ENCODE data around the gene LGI1. TPM values are rescaled to one million over a fixed set of nuclear protein-coding genes. Genes with fewer than 3 reads are reported as not detected.

LGI1 gene
- total RNA-seq: 0.13 TPM
- long read RNA-seq: 0 reads

DNA sequence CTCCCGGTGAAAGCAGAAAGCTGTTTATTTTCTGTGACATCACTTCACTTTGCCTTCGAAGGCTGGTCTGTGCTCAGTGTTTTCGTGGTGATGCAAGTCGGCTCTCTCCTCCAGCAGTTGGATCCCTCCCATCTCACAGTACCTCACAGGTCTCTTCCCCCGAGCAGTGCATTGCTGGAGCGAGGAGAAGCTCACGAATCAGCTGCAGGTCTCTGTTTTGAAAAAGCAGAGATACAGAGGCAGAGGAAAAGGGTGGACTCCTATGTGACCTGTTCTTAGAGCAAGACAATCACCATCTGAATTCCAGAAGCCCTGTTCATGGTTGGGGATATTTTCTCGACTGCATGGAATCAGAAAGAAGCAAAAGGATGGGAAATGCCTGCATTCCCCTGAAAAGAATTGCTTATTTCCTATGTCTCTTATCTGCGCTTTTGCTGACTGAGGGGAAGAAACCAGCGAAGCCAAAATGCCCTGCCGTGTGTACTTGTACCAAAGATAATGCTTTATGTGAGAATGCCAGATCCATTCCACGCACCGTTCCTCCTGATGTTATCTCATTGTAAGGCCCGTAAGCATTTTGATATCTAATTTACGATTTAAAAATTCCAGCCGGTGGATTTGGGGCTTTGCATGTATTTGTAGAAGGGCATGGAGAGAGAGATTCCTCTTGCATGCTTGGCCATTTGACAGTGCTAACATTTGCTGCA, at the start of gene LGI1:
LGI1 (plus strand) TSS at position 136 of the 707 bp plus-strand sequence; CDS start at position 345, 209 bp downstream.
- intact Hi-C loops (cut with DNase I): no loop called here
- ATAC-seq (ENCODE audit: poor library complexity): no peak
- no peak for DNase-seq

DNA sequence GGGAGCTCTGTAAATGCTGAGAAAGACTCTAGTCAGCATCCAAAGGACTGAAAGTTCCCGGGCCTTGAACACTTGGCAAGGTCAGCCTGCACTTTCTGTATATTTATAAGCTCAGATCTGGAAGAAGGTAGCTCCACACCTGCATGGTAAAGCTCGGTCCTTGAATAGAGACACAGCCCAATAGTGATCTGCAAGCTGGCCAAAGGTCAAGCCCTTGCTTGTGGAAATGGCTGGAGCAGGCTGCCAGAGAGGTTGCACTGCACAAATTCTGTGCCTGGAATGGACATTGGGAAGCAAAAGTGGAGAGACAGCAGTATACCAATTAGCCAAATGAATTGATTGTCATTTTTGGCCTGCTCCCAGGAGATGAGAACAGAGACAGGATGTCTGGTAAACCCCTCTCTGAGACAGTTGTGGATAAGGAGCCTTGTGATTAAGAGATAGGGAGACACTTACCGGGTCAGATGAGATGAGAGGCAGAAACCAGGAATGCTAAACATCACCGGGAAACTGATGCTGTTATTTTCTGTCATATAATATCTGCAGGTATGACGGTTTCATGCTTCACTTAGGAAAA, 47.3 kb upstream of the LGI1 start:
- ATAC-seq (ENCODE audit: poor library complexity) (no peak), DNase-seq (no peak)
- intact Hi-C loops (cut with DNase I): no loop called here

DNA sequence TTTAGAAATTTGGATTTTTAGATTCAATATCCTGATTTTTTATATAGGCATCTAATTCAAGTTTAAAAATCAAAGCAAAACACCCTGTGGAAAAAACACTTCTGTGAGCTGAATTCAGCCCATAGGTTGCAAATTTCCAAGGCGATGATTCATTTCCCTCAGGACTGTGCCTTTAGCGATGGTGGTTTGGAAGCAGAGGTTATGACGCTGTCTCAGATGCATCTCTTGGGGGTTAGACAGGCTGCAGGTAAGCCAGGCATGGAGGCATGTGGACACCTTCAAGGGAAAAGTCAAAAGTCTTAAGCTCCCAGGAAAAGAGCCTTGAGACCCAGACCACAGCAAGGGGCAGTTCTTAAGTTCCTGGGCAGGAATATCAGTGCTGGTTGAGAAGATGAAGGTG, 45.8 kb upstream of the LGI1 start:
- intact Hi-C loops (cut with DNase I): no loop called here
- ATAC-seq (ENCODE audit: poor library complexity) (no peak), DNase-seq (no peak)

DNA sequence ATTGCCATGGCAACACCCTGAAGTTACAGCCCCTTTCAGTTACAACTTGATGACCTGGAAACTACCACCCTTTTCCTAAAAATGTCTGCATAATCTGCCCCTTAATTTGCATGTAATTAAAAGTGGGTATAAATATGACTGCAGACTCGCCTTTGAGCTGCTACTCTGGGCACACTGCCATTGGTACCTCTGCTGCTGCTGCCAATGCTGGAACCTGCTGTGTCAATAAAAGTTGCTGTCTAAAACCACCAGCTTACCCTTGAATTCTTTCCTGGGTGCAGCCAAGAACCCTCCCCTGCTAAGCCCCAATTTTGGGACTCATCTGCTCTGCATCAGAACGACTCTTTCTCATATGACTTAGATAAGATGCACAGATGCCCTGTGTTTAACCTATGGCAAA, 45.1 kb upstream of the LGI1 start:
- DNase-seq (no peak), ATAC-seq (ENCODE audit: poor library complexity) (no peak)
- intact Hi-C loops (cut with DNase I): no loop called here

DNA sequence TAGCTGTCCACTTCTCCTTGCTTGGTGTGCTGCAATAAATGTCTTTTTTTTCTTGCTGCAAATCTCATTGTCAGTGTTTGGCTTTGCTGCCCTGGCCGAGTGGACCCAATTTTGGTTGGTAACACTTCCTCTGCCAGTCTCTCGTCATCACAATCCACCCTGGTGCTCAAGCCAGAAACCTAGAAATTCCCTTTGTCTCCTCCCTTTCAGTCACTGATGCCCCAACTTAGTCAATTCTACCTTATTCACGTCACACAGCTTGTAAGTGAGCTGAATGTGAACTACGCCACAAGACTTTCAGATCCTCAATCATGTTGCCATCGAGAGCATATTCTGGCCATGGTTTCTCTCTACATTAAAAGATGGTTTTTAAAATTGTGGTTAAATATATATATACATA, 42.4 kb upstream of the LGI1 start:
- intact Hi-C loops (cut with DNase I): no loop called here

DNA sequence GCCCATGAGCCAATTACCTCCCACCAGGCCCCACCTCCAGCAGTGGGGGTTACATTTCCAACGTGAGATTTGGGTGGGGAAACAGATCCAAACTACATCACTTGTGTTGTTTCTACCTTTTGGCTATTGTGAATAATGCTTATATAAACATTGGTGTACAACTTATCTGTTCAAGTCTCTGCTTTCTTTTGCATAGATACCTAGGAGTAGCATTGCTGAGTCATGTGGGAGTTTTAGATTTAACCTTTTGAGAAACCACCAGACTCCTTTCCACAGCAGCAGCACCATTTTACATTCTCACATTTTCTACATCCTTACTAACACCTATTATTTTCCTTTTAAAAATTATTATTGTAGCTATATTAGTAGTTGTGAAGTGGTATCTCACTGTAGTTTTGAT, 41.0 kb upstream of the LGI1 start:
- intact Hi-C loops (cut with DNase I): no loop called here
- no peak for ATAC-seq (ENCODE audit: poor library complexity)
- no peak for DNase-seq

More for the DNA sequence above, 42.4 kb upstream of the LGI1 start:
- ATAC-seq (ENCODE audit: poor library complexity) (no peak), DNase-seq (no peak)

- DNase-seq (peak; percentile 50), ATAC-seq (ENCODE audit: poor library complexity) (no peak)
- intact Hi-C loops (cut with DNase I): no loop called here
Measured at GRCh38 chr10:93718937-93719725, 38.6 kb upstream of the LGI1 start.

DNA sequence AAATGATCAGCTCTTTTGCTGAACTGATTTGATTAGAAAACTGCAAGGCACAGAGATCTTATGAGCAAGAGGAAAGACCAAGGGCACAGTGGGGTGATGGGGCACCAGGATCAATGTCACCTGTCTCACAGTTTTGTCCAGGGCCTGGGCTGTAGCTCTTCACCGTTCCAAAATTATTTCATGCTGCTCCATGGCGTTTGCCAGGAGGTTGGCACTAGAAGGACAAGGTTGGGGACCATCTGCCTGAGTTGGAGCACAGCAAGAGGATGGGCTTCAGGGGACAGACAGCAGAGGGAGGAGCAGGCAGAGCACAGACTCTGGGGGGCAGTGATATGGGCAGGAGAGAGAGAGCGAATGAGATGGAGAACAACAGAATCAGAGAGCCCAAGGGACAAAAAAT, 37.8 kb upstream of the LGI1 start:
- no peak for ATAC-seq (ENCODE audit: poor library complexity)
- intact Hi-C loops (cut with DNase I): no loop called here
- no peak for DNase-seq

DNA sequence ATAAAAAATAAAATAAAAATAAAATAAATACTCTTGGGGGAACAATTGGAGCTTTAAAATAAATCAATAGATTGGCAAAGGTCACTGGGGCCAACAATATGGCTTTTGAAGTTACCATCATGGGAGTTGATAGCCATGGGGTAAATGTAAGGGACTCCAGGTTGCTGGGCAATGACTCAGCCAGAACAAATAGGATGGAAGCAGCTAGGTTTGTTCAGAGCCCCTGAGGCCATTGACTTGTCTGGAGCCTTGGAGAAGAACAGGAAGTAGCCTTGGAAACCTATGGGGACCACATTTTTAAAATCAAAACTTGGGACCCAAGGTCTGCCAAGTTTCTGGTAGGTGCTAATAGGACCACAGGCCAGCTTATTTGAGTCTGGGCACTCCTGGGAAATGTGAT, 35.2 kb upstream of the LGI1 start:
- ATAC-seq (ENCODE audit: poor library complexity) (no peak), DNase-seq (no peak)
- intact Hi-C loops (cut with DNase I): no loop called here

GRCh38 chr10:93723153-93723552, 34.6 kb upstream of the LGI1 start:
- DNase-seq (no peak), ATAC-seq (ENCODE audit: poor library complexity) (no peak)

GRCh38 chr10:93726024-93726423, 31.7 kb upstream of the LGI1 start:
- no peak for DNase-seq
- ATAC-seq (ENCODE audit: poor library complexity): no peak
- intact Hi-C loops (cut with DNase I): no loop called here

More at GRCh38 chr10:93723153-93723552, 34.6 kb upstream of the LGI1 start:
- intact Hi-C loops (cut with DNase I): no loop called here

- intact Hi-C loops (cut with DNase I): no loop called here
- DNase-seq (no peak), ATAC-seq (ENCODE audit: poor library complexity) (no peak)
Measured at GRCh38 chr10:93741367-93741766, 16.4 kb upstream of the LGI1 start.

- no peak for DNase-seq
- intact Hi-C loops (cut with DNase I): no loop called here
- ATAC-seq (ENCODE audit: poor library complexity): peak; percentile 68
Measured at GRCh38 chr10:93742633-93743349, 14.9 kb upstream of the LGI1 start.

DNA sequence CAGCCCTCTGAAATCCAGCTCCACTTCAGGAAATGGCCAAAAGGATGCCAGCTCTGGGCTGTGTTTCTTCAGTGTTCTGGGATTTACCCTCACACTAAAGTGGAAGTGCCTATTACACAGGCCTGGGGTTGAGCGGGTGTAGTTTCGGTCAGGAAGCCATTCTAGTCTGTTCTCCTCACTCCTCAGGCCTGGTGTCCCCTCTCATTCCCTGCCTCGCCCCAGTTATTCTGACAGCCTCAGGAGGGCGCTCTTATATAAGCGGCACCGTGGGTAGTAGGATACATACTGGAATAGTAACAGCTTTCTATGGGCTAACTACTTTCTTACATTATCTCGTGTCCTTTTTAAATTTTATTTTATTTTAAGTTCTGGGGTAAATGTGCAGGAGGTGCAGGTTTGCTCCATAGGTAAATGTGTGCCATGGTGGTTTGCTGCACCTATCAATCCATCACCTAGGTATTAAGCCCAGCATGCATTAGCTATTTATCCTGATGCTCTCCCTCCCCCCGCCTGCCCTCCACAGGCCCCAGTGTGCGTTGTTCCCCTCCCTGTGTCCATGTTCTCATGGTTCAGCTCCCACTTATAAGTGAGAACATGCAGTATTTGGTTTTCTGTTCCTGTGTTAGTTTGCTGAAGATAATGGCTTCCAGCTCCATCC, 12.2 kb upstream of the LGI1 start:
- peak; percentile 25 for ATAC-seq (ENCODE audit: poor library complexity)
- DNase-seq: no peak

GRCh38 chr10:93746844-93747284, 10.9 kb upstream of the LGI1 start:
- DNase-seq: no peak
- no peak for ATAC-seq (ENCODE audit: poor library complexity)
- intact Hi-C loops (cut with DNase I): no loop called here

More for the DNA sequence above, 12.2 kb upstream of the LGI1 start:
- intact Hi-C loops (cut with DNase I): no loop called here

DNA sequence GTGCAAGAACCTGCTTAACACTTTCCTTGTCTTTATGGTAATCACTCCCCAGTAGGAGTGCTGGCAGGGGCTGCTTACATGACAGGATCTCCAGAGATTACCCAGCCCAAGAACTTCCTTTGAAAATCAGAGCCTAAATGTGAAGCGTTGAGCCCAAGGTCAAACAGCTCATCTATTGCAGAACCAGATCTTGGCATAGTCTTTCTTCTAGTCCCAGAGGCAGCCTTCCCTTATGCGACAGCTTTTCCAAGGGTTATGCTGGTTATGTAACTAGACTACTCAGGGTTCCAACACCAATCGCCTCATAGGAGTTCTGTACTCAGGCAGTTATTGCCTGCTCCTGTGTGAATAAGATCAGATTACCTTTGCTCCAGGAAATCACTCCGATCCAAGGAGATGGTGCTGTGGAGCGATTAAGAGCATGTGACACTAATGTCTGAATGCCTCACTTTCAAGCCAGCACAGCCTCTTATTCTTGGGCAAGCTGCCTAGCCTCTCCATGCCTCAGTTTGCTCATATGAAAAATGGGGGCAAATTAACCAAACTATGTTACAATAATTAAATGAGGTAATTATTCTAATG, 8.4 kb upstream of the LGI1 start:
- DNase-seq (no peak), ATAC-seq (ENCODE audit: poor library complexity) (no peak)
- intact Hi-C loops (cut with DNase I): no loop called here

DNA sequence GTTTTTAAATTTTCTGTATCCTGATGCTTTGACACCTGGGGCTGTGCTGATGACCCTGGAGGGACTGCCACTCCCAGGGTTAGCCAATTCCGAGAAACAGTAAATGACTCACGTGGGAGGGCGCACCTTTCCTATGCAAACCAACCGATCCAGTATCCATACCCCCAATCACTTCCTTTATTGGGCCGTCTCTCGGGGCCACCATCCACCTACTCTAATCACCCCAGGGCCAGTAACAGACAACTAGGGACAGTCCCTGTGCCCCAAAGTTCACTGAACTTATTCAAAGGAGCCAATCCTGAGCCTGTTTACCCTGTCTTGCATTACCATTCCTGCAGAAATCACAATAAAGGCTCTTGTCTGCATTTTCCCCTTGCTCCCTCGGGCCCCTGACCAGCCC, 6.6 kb upstream of the LGI1 start:
- no peak for DNase-seq
- ATAC-seq (ENCODE audit: poor library complexity): no peak
- intact Hi-C loops (cut with DNase I): no loop called here

DNA sequence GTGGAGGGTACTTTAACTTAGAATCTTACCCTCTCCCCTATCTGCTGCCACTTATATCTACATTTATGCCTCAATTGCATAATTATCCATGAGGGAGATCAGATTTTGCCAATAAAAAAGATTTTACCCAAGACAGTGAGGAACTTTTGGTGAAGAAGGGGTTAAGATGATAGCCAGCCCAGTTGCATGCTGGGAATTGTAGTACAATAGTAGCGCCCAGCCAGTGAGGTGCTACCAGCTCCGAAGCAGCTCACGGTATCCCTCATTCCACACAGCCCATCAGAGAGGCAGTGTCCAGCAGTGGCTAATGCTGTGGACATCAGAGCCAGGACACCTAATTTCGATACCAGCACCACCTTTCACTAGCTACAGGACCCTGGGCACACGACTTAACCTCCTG, 5.9 kb upstream of the LGI1 start:
- ATAC-seq (ENCODE audit: poor library complexity): peak; percentile 67
- intact Hi-C loops (cut with DNase I): no loop called here

More for the DNA sequence above, 5.9 kb upstream of the LGI1 start:
- DNase-seq: no peak
